ENCODE results near the gene DHRS4. TPM values are rescaled to one million over a fixed set of nuclear protein-coding genes. Genes with fewer than 3 reads are reported as not detected.

DHRS4 gene
- 10 to 100 TPM; 10.4 to 29.7 (median 20.1) TPM for polyA plus RNA-seq (ENCODE audit: insufficient read length in 10 of 10)
- long read RNA-seq, donor 1, transcript DHRS4-203 (5 exons, 727 nt): major isoform, 12 of 16 reads
- long read RNA-seq, donor 1, partial matches to known transcripts: 0 of 16 reads
- long read RNA-seq, donor 1, other reads (novel, unspliced or antisense): 0 of 16 reads
- long read RNA-seq, donor 2, transcript DHRS4-201 (8 exons, 1,443 nt): major isoform, 10 of 15 reads
- long read RNA-seq, donor 2, partial matches to known transcripts: 0 of 15 reads
- long read RNA-seq, donor 2, other reads (novel, unspliced or antisense): 0 of 15 reads
- long read RNA-seq, donor 3: 0 reads
- long read RNA-seq, donor 4, transcript DHRS4-201 (8 exons, 1,443 nt): major isoform, 6 of 12 reads
- long read RNA-seq, donor 4, partial matches to known transcripts: 0 of 12 reads
- long read RNA-seq, donor 4, other reads (novel, unspliced or antisense): 0 of 12 reads
- long read RNA-seq, donor 5, transcript DHRS4-201 (8 exons, 1,443 nt): major isoform, 7 of 10 reads
- long read RNA-seq, donor 5, partial matches to known transcripts: 0 of 10 reads
- long read RNA-seq, donor 5, other reads (novel, unspliced or antisense): 0 of 10 reads
- long read RNA-seq, donor 6, transcript DHRS4-201 (8 exons, 1,443 nt): minor isoform, 7 of 18 reads
- long read RNA-seq, donor 6, transcript DHRS4-203 (5 exons, 727 nt): major isoform, 10 of 18 reads
- long read RNA-seq, donor 6, partial matches to known transcripts: 0 of 18 reads
- long read RNA-seq, donor 6, other reads (novel, unspliced or antisense): 0 of 18 reads
- long read RNA-seq, donor 7, transcript DHRS4-201 (8 exons, 1,443 nt): major isoform, 9 of 14 reads
- long read RNA-seq, donor 7, transcript DHRS4-203 (5 exons, 727 nt): minor isoform, 5 of 14 reads
- long read RNA-seq, donor 7, partial matches to known transcripts: 0 of 14 reads
- long read RNA-seq, donor 7, other reads (novel, unspliced or antisense): 0 of 14 reads
- long read RNA-seq, donor 8, transcript DHRS4-201 (8 exons, 1,443 nt): major isoform, 8 of 12 reads
- long read RNA-seq, donor 8, partial matches to known transcripts: 0 of 12 reads
- long read RNA-seq, donor 8, other reads (novel, unspliced or antisense): 0 of 12 reads
- long read RNA-seq, donor 9, partial matches to known transcripts: 0 of 2 reads
- long read RNA-seq, donor 9, other reads (novel, unspliced or antisense): 0 of 2 reads

GRCh38 chr14:23953464-23954278 lies at the start of gene DHRS4:
Gene DHRS4 (plus strand): TSS chr14:23953770. CDS start chr14:23953789, 19 bp downstream.
- peak; percentile 81 to 96 (median 89) for DNase-seq

GRCh38 chr14:23910101-23910875 lies 43.3 kb upstream of the DHRS4 start:
- DNase-seq: peak in 1 of 3 donors; percentile 42

GRCh38 chr14:23910876-23911210 lies 42.7 kb upstream of the DHRS4 start:
- no peak for DNase-seq

- no peak for DNase-seq
Observed at GRCh38 chr14:23915559-23915958, 38.0 kb upstream of the DHRS4 start.

DNA sequence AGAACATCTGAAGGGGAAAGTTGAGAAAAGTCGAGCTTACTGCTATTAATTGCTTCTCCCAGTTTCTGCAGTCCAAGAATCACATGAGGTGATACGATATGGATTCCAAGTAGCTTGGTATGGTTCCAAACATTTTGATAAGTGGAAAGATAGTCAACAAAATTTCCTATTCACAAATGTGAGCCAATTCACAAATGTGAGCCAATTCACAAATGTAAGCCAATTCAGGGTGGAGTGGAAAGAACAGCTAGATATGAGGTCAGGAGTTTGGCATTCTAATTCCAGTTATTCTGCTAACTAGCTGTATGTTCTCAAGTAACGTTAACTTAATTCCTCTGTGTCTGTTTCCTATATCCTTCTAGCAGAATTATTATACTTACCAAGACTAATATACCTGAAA lies 37.6 kb upstream of the DHRS4 start:
- peak; percentile 49 to 82 (median 65) for DNase-seq

DNA sequence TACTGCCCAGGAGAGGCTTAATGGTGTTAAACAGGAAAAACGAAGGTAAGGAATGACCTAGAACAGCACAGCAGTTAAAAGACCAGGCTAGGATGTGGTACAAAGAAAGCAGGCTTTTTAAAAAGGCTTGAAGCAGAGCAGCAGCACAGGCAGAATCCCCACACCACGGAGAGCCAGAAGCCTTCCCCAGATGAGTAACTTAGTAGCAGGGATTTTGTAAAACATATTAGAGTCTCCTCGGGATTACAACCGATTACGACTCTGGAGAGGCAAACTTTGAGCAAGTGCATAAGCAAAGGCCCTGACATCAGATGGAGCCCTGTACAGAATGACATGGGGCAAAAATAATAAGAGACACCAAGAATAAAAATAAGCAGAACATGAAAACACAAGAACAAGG lies 37.1 kb upstream of the DHRS4 start:
- DNase-seq: peak in 1 of 3 donors; percentile 16

GRCh38 chr14:23922545-23922944 lies 31.0 kb upstream of the DHRS4 start:
- no peak for DNase-seq

DNA sequence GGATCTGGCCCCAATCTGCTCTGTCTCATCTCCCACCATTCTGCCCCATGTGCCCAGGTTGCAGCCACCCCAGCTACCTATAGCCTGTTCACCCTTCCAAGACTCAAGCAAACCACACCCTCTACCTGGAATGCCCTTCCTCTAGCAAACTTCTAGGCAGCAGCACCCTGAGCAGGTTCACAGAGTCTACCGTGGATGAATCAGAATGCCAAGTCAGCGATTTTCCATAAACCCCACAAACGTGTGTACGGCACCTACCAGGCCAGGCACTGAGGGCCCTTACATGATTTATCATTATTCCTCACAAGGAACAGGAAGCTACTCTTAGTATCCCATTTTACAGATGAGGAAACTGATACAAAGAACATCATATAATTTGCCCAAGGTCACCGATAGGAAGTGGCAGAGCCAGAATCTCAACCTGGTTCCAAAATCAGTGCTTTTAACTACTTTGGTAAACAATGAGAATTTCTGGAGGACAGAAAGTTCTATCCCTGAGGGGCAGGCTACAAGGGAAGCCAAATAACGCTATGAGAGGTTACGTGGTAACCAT lies 28.0 kb upstream of the DHRS4 start:
- DNase-seq: no peak

DNA sequence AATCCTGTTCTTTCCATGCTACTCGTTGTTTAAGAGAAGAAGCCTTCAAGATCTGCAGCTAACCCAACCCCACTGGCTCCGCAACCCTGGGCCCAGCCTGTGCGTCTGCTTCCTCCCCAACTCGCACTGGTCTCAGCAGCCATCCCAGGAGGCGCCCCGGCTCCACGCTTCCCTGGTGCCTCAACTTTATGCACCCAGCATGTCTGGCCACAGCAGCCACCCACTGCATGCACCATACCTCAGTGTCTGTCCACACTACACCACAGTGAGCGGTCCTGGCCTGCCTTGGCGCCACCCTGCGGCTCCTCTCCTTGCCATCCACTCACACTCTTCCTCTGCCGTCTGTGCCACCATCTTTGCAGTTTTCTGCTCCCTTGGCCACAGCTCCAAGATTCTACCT lies 27.0 kb upstream of the DHRS4 start:
- no peak for DNase-seq

- no peak for DNase-seq
Observed at GRCh38 chr14:23929136-23929535, 24.4 kb upstream of the DHRS4 start.

DNA sequence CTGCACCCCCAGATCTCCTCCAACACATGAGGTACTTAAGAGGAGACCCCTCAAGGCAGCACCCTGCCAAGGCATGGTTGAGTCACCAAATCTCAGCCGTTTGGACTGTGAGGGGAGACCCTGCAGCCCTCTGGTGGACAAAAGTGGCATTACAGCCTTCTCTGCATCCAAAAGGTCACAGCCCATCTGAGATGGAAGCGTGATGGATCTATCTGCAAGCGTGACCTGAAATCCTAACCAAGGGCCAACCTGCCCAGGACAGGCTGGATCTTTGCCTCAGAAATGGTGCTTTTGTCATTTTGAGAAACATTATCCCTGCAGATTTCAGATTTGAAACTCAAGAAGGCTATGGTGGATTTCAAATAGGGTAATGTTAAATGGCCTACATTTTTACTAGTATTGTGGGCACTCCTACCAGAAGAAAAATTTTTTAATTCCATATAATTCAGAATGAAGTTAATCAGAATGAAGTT lies 23.7 kb upstream of the DHRS4 start:
- DNase-seq: peak; percentile 58 to 83 (median 79)

DNA sequence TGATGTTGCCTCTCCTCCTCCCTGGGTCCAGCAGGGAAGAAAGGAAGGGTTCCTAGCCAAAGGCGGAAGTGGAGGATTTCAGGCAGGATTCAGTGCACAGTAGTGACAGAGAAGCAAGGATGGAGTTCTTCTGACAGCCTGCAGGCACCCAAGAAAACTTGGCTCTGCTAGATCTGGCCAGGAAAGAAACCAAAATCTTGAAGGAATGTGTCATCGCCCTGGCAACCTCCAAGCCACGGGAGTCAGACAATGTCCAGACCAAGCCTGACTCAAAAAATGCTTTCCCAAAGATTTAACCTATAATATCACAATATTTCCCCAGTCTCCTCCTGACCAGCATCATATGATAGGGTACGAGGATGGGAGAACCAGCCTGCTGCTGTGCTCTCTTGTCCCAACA lies 22.8 kb upstream of the DHRS4 start:
- peak in 1 of 3 donors; percentile 40 for DNase-seq

DNA sequence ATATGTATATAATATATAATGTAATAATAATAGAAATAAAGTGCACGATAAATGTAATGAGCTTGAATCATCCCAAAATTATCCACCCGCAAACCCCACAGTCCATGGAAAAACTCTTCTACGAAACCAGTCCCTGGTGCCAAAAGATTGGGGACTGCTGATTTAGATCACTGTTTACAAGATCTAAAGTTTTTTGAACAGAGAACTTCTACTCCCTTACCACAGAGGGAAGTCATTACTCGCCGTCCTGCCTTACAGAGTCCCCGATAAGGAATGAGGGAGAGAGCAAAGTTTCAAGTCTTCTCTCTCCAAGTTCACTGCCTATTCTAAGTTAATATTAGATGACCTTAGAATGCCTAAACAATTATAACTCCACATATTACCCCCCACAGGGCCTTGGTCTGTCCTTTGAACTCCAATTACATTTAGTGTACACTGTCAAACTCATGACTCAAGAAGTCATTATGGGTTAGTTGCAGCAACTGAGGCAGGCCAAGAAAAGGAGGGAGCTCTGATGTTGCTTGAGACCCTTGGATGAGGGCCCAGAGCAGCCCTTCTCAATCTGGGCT lies 21.8 kb upstream of the DHRS4 start:
- no peak for DNase-seq

- no peak for DNase-seq
Observed at GRCh38 chr14:23932639-23933038, 20.9 kb upstream of the DHRS4 start.

DNA sequence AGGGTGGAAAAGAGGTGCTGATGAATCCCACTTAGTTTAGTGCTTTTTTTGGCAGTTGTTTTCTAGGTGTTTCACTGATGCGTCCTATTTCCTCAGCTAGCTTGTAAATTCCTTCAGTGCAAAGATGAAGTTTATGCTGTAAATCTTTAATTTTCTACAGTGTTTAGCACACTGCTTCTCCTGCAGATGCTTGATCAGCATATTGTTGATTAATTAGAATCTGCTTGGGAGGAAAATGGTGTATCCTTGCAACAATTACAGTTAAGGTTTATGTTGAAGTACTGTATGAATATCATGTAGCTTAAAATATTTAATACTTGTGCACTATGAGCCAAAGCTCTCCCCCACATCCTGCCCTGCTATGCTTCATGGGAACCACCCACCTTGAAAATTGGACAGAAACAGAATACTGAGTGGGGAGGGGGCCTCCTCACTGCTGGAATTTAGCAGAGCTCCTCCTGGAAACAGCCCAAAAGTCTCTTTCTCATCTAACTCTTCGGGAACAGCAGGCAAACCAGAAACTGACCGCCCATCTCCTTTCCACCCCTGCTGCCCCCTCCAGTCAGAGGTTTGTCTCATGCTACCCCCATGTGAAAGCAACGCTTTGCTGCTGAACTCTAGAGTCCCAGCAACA lies 20.3 kb upstream of the DHRS4 start:
- peak in 2 of 3 donors; percentile 46 to 74 for DNase-seq

DNA sequence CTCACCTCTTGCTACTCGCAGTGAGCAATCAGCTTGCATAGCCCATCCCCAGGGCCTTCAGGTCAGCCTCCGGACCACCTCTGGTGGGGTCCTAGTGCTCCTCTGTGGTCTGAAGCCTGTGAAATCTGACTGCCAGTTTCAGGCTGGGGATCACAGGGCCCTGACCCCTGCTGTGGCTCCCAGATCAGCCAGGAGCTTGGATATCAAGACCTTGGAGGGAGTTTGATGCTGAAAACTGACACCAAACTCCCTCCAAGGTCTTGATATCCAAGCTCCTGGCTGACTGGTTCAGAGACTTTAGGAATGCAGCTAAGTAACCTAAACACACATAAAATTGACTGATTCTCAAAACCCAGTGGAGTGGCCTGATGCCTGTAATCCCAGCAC lies 19.8 kb upstream of the DHRS4 start:
- DNase-seq: no peak

- no peak for DNase-seq
Observed at GRCh38 chr14:23935158-23935557, 18.4 kb upstream of the DHRS4 start.

DNA sequence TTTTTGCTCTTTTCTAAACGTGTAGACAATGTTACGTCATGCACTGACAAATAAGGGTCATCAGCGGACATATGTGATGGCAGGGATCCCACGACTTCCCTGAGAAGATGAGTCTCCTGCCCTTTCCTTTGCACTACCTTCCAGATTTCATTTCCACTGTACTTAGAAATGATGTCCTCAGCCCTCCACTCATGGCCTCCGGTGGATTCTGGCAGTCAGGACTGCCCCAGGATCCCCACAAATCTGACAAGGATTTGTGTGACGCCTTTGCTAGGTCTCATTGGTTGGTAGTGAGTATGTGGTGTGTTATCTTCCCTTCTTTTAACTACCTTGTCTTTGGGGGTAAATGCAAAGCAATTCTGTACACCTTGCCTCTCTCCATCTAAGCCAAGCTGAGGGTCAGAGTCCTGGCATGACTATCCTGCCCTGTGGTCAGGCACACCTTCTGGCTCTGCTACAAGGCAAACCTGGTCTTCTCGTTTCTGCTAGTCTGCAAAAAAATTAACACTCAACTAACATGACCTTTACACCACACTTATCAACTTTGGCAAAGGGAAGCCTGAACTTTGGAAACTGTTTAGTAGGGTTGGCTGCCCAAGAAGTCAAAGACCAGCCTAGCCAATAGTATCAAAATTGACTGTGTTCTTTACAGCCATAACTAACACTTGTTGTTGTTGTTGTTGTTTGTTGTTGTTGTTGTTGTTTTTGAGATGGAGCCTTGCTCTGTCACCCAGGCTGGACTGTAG lies 17.3 kb upstream of the DHRS4 start:
- DNase-seq: no peak
